H9 (cell line): ENCODE results near the gene ZNF688. TPM values are rescaled to one million over a fixed set of nuclear protein-coding genes. Genes with fewer than 3 reads are reported as not detected.
A peak's percentile ranks its signal among the peaks of the same experiment; 100 is the strongest.

ENCODE experiments used
- DNase-seq: peaks from one replicate; pipeline ENCODE4 v3.0.0-alpha.2; 2017
- H2AFZ ChIP-seq: one replicate; pipeline ENCODE4 v1.6.1; 2013; ENCODE audit warnings: mild to moderate bottlenecking, low read length, control low read depth, moderate library complexity
- H2AK5ac ChIP-seq: 2 replicates; pipeline ENCODE4 v1.6.1; 2013; ENCODE audit warnings: low read length, control low read depth, mixed read lengths; ENCODE audit not compliant: insufficient read length
- H2BK120ac ChIP-seq: one replicate; pipeline ENCODE4 v1.6.1; 2013; ENCODE audit warnings: low read depth, mild to moderate bottlenecking, low read length, control low read depth, inconsistent platforms; ENCODE audit not compliant: poor library complexity, severe bottlenecking
- H2BK12ac ChIP-seq: 2 replicates; pipeline ENCODE4 v1.6.1; 2013; ENCODE audit warnings: low read length, control low read depth, mixed read lengths, low read depth; ENCODE audit not compliant: insufficient read length
- H2BK15ac ChIP-seq: 2 replicates; pipeline ENCODE4 v1.6.1; 2013; ENCODE audit warnings: low read depth, low read length, control low read depth
- H2BK20ac ChIP-seq: one replicate; pipeline ENCODE4 v1.6.1; 2013; ENCODE audit warnings: low read depth, mild to moderate bottlenecking, low read length, control low read depth, inconsistent platforms; ENCODE audit not compliant: poor library complexity, severe bottlenecking
- H2BK5ac ChIP-seq: 2 replicates; pipeline ENCODE4 v1.6.1; 2013; ENCODE audit warnings: low read length, control low read depth, mixed read lengths; ENCODE audit not compliant: insufficient read length
- H3K14ac ChIP-seq: 2 replicates; pipeline ENCODE4 v1.6.1; 2013; ENCODE audit warnings: low read length, control low read depth; ENCODE audit not compliant: insufficient read depth
- H3K18ac ChIP-seq: 2 replicates; pipeline ENCODE4 v1.6.1; 2013; ENCODE audit warnings: low read depth, mild to moderate bottlenecking, mixed read lengths, low read length, control low read depth; ENCODE audit not compliant: insufficient read length
- H3K23ac ChIP-seq: 2 replicates; pipeline ENCODE4 v1.6.1; 2013; ENCODE audit warnings: low read length, control low read depth, mixed read lengths, low read depth; ENCODE audit not compliant: insufficient read length
- H3K23me2 ChIP-seq: 2 replicates; pipeline ENCODE4 v1.6.1; 2013; ENCODE audit warnings: low read depth, mild to moderate bottlenecking, mixed read lengths, low read length, control low read depth; ENCODE audit not compliant: insufficient read length, poor library complexity, severe bottlenecking
- H3K27ac ChIP-seq: 2 replicates; pipeline ENCODE4 v1.5.1; 2013; ENCODE audit warnings: low read length, control low read depth, mixed read lengths, low read depth; ENCODE audit not compliant: insufficient read length
- H3K27me3 ChIP-seq: 2 replicates; pipeline ENCODE4 v1.6.1; 2013; ENCODE audit warnings: low read length, control low read depth, inconsistent platforms; ENCODE audit not compliant: insufficient read depth
- H3K4ac ChIP-seq: 2 replicates; pipeline ENCODE4 v1.6.1; 2013; ENCODE audit warnings: low read depth, mild to moderate bottlenecking, control low read depth, inconsistent platforms, low read length, moderate library complexity
- H3K4me1 ChIP-seq: 2 replicates; pipeline ENCODE4 v1.6.1; 2013; ENCODE audit warnings: low read length, control low read depth, inconsistent platforms; ENCODE audit not compliant: insufficient read depth
- H3K4me2 ChIP-seq: 2 replicates; pipeline ENCODE4 v1.6.1; 2013; ENCODE audit warnings: low read length, control low read depth, mixed read lengths; ENCODE audit not compliant: insufficient read length, insufficient read depth
- H3K56ac ChIP-seq: 2 replicates; pipeline ENCODE4 v1.6.1; 2013; ENCODE audit warnings: low read depth, mild to moderate bottlenecking, mixed read lengths, low read length, control low read depth; ENCODE audit not compliant: insufficient read length
- H3K79me1 ChIP-seq: 2 replicates; pipeline ENCODE4 v1.6.1; 2013; ENCODE audit warnings: low read depth, mild to moderate bottlenecking, moderate library complexity, low read length, control low read depth, inconsistent platforms; ENCODE audit not compliant: insufficient read depth, poor library complexity, severe bottlenecking
- H3K79me2 ChIP-seq: 2 replicates; pipeline ENCODE4 v1.6.1; 2013; ENCODE audit warnings: low read length, control low read depth, inconsistent platforms; ENCODE audit not compliant: insufficient read depth
- H3K9ac ChIP-seq: 2 replicates; pipeline ENCODE4 v1.6.1; 2013; ENCODE audit warnings: low read length, control low read depth, mixed read lengths; ENCODE audit not compliant: insufficient read length; ENCODE audit errors: extremely low read depth
- H3K9me3 ChIP-seq: one replicate; pipeline ENCODE4 v1.6.1; 2013; ENCODE audit warnings: low read depth, low read length, inconsistent platforms; ENCODE audit not compliant: control insufficient read depth
- H3T11ph ChIP-seq: one replicate; pipeline ENCODE4 v1.6.1; 2013; ENCODE audit warnings: mild to moderate bottlenecking, low read length, control low read depth, inconsistent platforms
- H4K20me1 ChIP-seq: one replicate; pipeline ENCODE4 v1.6.1; 2013; ENCODE audit not compliant: control insufficient read depth, insufficient read length, insufficient read depth
- H4K5ac ChIP-seq: 2 replicates; pipeline ENCODE4 v1.6.1; 2013; ENCODE audit warnings: low read depth, mild to moderate bottlenecking, mixed read lengths, low read length, control low read depth; ENCODE audit not compliant: insufficient read length
- H4K8ac ChIP-seq: replicated peaks from 2 replicates; pipeline ENCODE4 v1.6.1; 2013; ENCODE audit warnings: low read length, control low read depth, mixed read lengths, low read depth; ENCODE audit not compliant: insufficient read length
- H4K91ac ChIP-seq: 2 replicates; pipeline ENCODE4 v1.6.1; 2013; ENCODE audit warnings: low read depth, mild to moderate bottlenecking, moderate library complexity, mixed read lengths, low read length, control low read depth; ENCODE audit not compliant: insufficient read length
- H3K27ac Mint-ChIP-seq, 3 experiments: 2 replicates in 2 of 3; 3 replicates in 1 of 3; pipeline ENCODE4 v1.8.0; 2020 to 2021; ENCODE audit warnings: mixed read lengths in 3 of 3, mild to moderate bottlenecking in 1 of 3, moderate library complexity in 1 of 3
- H3K27me3 Mint-ChIP-seq: 2 replicates; pipeline ENCODE4 v1.8.0; 2021; ENCODE audit warnings: low read depth, mild to moderate bottlenecking, moderate library complexity, mixed read lengths
- H3K36me3 Mint-ChIP-seq, 3 experiments: 2 replicates in 2 of 3; 3 replicates in 1 of 3; pipeline ENCODE4 v1.8.0; 2020 to 2021; ENCODE audit warnings: low read depth in 3 of 3, mixed read lengths in 3 of 3; ENCODE audit not compliant: insufficient read depth in 1 of 3
- H3K4me1 Mint-ChIP-seq, 2 experiments: 2 replicates each; pipeline ENCODE4 v1.8.0; 2020; ENCODE audit warnings: mixed read lengths in 2 of 2
- H3K4me3 Mint-ChIP-seq, 2 experiments: 2 replicates in 1 of 2; 3 replicates in 1 of 2; pipeline ENCODE4 v1.8.0; 2020 to 2021; ENCODE audit warnings: mild to moderate bottlenecking in 2 of 2, mixed read lengths in 2 of 2, moderate library complexity in 1 of 2
- H3K9me3 Mint-ChIP-seq, 2 experiments: 2 replicates in 1 of 2; 3 replicates in 1 of 2; pipeline ENCODE4 v1.8.0; 2020; ENCODE audit warnings: mild to moderate bottlenecking in 2 of 2, mixed read lengths in 2 of 2, moderate library complexity in 1 of 2
- WGBS: extraction: QIAGEN DNeasy Blood & Tissue Kit; methylation state at CpG from one replicate; pipeline ENCODE4 v1.1.7; 2013; ENCODE audit warnings: missing lambda C conversion rate, low lambda C conversion rate, mixed read lengths; ENCODE audit not compliant: insufficient read length; ENCODE audit errors: extremely low coverage; 5-methylcytosine and 5-hydroxymethylcytosine counted together
- total RNA-seq: library from RNA; stranded (reverse); gene quantifications from 2 replicates; pipeline ENCODE4 v1.2.1, GENCODE V29; 2021
- TF ChIP-seq, protein P1 (sequence below): fragments of 200-600 bp; sonication (generic); conservative IDR thresholded peaks from 3 replicates; pipeline ENCODE4 v1.8.0; 2021; ENCODE audit warnings: antibody characterized with exemption, mild to moderate bottlenecking

ZNF688 gene
- total RNA-seq, 1 experiment from 2014 or later, result 4.5 TPM

DNA sequence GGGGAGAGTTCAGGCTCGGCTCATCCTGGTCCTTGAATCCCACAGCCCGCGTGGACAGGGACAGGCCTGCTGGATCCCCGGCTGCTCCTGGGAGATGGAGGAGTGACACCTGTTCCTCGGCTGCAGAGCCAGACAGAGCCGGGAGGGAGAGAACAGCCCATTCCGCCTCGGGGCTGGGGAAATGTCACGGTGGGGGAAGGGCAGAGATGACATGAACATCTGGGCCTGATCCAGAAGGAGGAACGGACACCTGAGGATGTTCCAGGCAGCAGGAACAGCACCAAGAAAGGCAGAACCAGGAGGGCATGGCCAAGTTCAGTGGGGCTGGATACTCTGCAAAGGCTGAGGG, 15.4 kb downstream of the ZNF688 start:
- no peak overlapping the region for H3K56ac ChIP-seq
- no peak overlapping the region for H2AFZ ChIP-seq
- TF ChIP-seq, protein P1, sequence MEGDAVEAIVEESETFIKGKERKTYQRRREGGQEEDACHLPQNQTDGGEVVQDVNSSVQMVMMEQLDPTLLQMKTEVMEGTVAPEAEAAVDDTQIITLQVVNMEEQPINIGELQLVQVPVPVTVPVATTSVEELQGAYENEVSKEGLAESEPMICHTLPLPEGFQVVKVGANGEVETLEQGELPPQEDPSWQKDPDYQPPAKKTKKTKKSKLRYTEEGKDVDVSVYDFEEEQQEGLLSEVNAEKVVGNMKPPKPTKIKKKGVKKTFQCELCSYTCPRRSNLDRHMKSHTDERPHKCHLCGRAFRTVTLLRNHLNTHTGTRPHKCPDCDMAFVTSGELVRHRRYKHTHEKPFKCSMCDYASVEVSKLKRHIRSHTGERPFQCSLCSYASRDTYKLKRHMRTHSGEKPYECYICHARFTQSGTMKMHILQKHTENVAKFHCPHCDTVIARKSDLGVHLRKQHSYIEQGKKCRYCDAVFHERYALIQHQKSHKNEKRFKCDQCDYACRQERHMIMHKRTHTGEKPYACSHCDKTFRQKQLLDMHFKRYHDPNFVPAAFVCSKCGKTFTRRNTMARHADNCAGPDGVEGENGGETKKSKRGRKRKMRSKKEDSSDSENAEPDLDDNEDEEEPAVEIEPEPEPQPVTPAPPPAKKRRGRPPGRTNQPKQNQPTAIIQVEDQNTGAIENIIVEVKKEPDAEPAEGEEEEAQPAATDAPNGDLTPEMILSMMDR, result no peak
- no peak overlapping the region for H4K5ac ChIP-seq
- no peak overlapping the region for H3K9ac ChIP-seq
- no peaks in the 10 kb centered on the region for H3K27me3 ChIP-seq
- Mint-ChIP-seq H3K4me3 (peak overlapping the region; percentile 48 to 86), H3K27ac (peak overlapping the region in 1 of 3 experiments; percentile 80; a peak in 2 of 7 replicates), H3K9me3 (no peaks in the 10 kb centered on the region), H3K4me1 (peaks cover 14 to 28% of the 10 kb centered on the region in 2 experiments), H3K27me3 (no peaks in the 10 kb centered on the region), H3K36me3 (peaks cover 5 to 32% (median 28%) of the 10 kb centered on the region in 3 experiments)
- H3K27ac ChIP-seq, result no peak overlapping the region
- H3T11ph ChIP-seq, result no peak overlapping the region
- no peak overlapping the region for H2BK15ac ChIP-seq
- no peaks in the 10 kb centered on the region for H3K79me1 ChIP-seq
- H3K18ac ChIP-seq, result no peak overlapping the region
- no peak overlapping the region for H3K4me2 ChIP-seq
- H3K9me3 ChIP-seq, result no peaks in the 10 kb centered on the region
- no peak overlapping the region for H2AK5ac ChIP-seq
- H4K20me1 ChIP-seq, result no peaks in the 10 kb centered on the region
- no peak overlapping the region for H3K4ac ChIP-seq
- WGBS, result no CpG with 5 or more reads among the region's 10 CpGs
- no peak for DNase-seq
- H2BK12ac ChIP-seq, result no peak overlapping the region
- H2BK20ac ChIP-seq, result no peak overlapping the region
- H3K23me2 ChIP-seq, result peaks cover 4% of the 10 kb centered on the region
- no peaks in the 10 kb centered on the region for H3K79me2 ChIP-seq
- H2BK120ac ChIP-seq, result no peak overlapping the region
- H4K8ac ChIP-seq, result no peak overlapping the region
- H2BK5ac ChIP-seq, result no peak overlapping the region
- H3K4me1 ChIP-seq, result no peaks in the 10 kb centered on the region; the same call in 1 of the 2 replicates
- H3K14ac ChIP-seq, result no peak overlapping the region
- no peak overlapping the region for H3K23ac ChIP-seq
- no peak overlapping the region for H4K91ac ChIP-seq
